GM12878 (cell line): ENCODE data around the gene PLEKHG1. TPM values are rescaled to one million over a fixed set of nuclear protein-coding genes. Genes with fewer than 3 reads are reported as not detected.

Source experiments
- ASH2L ChIP-seq: fragments of 300-600, 200-600 bp; sonication (generic); IDR thresholded peaks from 2 replicates; pipeline ENCODE4 v1.6.1; 2017; ENCODE audit warnings: low read depth, mild to moderate bottlenecking, borderline replicate concordance
- BCL3 ChIP-seq: IDR thresholded peaks from 2 replicates; pipeline ENCODE4 v1.6.1; 2011; ENCODE audit warnings: borderline replicate concordance, low read depth, mild to moderate bottlenecking, moderate library complexity, low read length; ENCODE audit not compliant: insufficient read depth, poor library complexity, severe bottlenecking
- CUX1 ChIP-seq: IDR thresholded peaks from 2 replicates; pipeline ENCODE4 v1.6.1; 2012; ENCODE audit warnings: improper control_type of control experiment, low read depth, low read length; ENCODE audit not compliant: insufficient replicate concordance
- E2F4 ChIP-seq: IDR thresholded peaks from 2 replicates; pipeline ENCODE4 v1.6.1; 2012; ENCODE audit warnings: low read depth, low read length, improper control_type of control experiment
- POLR2AphosphoS5 ChIP-seq: IDR thresholded peaks from 2 replicates; pipeline ENCODE4 v1.6.1; 2011; ENCODE audit warnings: mild to moderate bottlenecking, low read length, inconsistent platforms
- RB1 ChIP-seq: fragments of 450-650 bp; formaldehyde crosslinking; IDR thresholded peaks from 2 replicates; pipeline ENCODE4 v1.6.1; 2017; ENCODE audit warnings: mild to moderate bottlenecking, borderline replicate concordance
- SREBF1 ChIP-seq: IDR thresholded peaks from 2 replicates; pipeline ENCODE4 v1.6.1; 2012; ENCODE audit warnings: mild to moderate bottlenecking, low read length
- SRF ChIP-seq, 2 experiments: IDR thresholded peaks; 2 replicates each; pipeline ENCODE4 v1.6.1; 2011; ENCODE audit warnings: low read depth in 2 of 2, low read length in 2 of 2, mild to moderate bottlenecking in 1 of 2, moderate library complexity in 1 of 2
- STAT3 ChIP-seq: IDR thresholded peaks from 2 replicates; pipeline ENCODE4 v1.6.1; 2011; ENCODE audit warnings: low read depth, low read length, improper control_type of control experiment
- SUPT20H ChIP-seq: IDR thresholded peaks from 2 replicates; pipeline ENCODE4 v1.6.1; 2011; ENCODE audit warnings: low read depth, mild to moderate bottlenecking, low read length, moderate library complexity, borderline replicate concordance; ENCODE audit not compliant: control insufficient read depth
- YY1 ChIP-seq: IDR thresholded peaks from 2 replicates; pipeline ENCODE4 v1.6.1; 2011; ENCODE audit warnings: low read depth, mild to moderate bottlenecking, low read length
- ZNF207 ChIP-seq: fragments of 450-650 bp; IDR thresholded peaks from 2 replicates; pipeline ENCODE4 v1.6.1; 2014; ENCODE audit warnings: antibody characterized with exemption, mild to moderate bottlenecking, borderline replicate concordance
- ZNF24 ChIP-seq: fragments of 450-650 bp; IDR thresholded peaks from 2 replicates; pipeline ENCODE4 v1.6.1; 2017; ENCODE audit warnings: antibody characterized with exemption, mild to moderate bottlenecking
- ZNF687 ChIP-seq: fragments of 450-650 bp; IDR thresholded peaks from 2 replicates; pipeline ENCODE4 v1.6.1; 2017; ENCODE audit warnings: mild to moderate bottlenecking, moderate library complexity
- ZZZ3 ChIP-seq: IDR thresholded peaks from 2 replicates; pipeline ENCODE4 v1.6.1; 2011; ENCODE audit warnings: low read depth; ENCODE audit not compliant: control insufficient read depth, insufficient read length
- polyA plus RNA-seq, 11 experiments: library from polyadenylated mRNA; depleted of rRNA in 4 of 11; unstranded in 6 of 11; stranded (reverse) in 5 of 11; fragments of >200 nt; fragmentation: Nextera tagmentation in 4 of 11; fragmentation: Illumina TruSeq in 1 of 11; extraction: Ambion mirVana in 4 of 11; extraction: Trizol in 1 of 11; gene quantifications; 1 replicate in 1 of 11; 2 replicates in 10 of 11; pipeline versions ENCODE4 v1.2.1 to v1.2.3, GENCODE V29; 2011 to 2016; ENCODE audit warnings: inconsistent platforms in 2 of 11, missing spikeins in 2 of 11, low read depth in 1 of 11
- total RNA-seq, 4 experiments: library from RNA; depleted of rRNA in 3 of 4; stranded (reverse); fragments of >200 nt in 3 of 4; fragmentation: Illumina TruSeq in 1 of 4; extraction: Trizol in 1 of 4; gene quantifications; 2 replicates each; pipeline versions ENCODE4 v1.2.1 to v1.2.3, GENCODE V29; 2013 to 2021

Gene PLEKHG1
- total and polyA plus RNA-seq, 10 of the 15 experiments (the other 5 are each of a cell fraction or from before 2014, with no cell fraction given), result 0.77 to 17.2 (median 4.9) TPM

- TF ChIP-seq E2F4 (no peak), SRF (IDR thresholded peaks at IDR 0.05; ENCODE audit: low read depth in 2 of 2, low read length in 2 of 2) (no peak), YY1 (no peak), BCL3 (no peak), ZNF687 (0 out of 2 replicates have a peak, but pooled peaks have one; percentile 18), ZNF24 (no peak), CUX1 (no peak), SUPT20H (no peak), ZNF207 (no peak), ASH2L (no peak), STAT3 (no peak), RB1 (no peak), POLR2AphosphoS5 (peak; percentile 52; the same call in 1 of the 2 replicates), ZZZ3 (no peak), SREBF1 (no peak)
These were observed 36.3 kb downstream of the PLEKHG1 start (continued) for GRCh38 chr6:150635906-150636514.
